ENCODE results near the gene RNF213. TPM values are rescaled to one million over a fixed set of nuclear protein-coding genes. Genes with fewer than 3 reads are reported as not detected.

RNF213 gene
- total RNA-seq, 1 donor from 2014 or later, result 228 TPM

DNA sequence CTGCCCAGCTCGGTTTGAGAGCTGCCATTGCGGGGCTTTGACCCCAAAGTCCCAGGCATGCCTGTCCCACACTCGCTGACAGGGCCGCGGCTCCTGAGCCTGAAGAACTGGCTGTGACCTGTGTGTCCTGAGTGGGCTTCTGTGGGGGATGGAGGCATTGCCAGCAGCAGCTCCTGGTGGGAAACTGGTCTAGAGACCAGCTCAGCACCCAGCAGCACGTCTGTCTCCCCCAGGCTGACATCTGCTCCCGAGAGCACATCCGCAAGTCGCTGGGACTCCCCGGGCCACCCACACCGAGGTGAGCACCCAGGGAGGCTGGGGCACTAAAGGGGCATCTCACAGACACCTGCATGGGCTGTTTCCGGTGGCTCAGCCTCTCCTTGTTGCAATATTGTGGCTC lies 167.7 kb downstream of the RNF213 start:
- Mint-ChIP-seq H3K9me3 (no peaks in the 10 kb centered on the region), H3K27me3 (no peaks in the 10 kb centered on the region), H3K4me1 (peaks cover 29% of the 10 kb centered on the region), H3K36me3 (ENCODE audit: low read depth) (no peaks in the 10 kb centered on the region), H3K27ac (no peak overlapping the region), H3K4me3 (no peak overlapping the region)
- DNase-seq, result no peak
- intact Hi-C loops (cut with micrococcal nuclease), result loop anchor here (5.0 kb wide), 1 partner anchor 309 kb away; no protein-coding TSS in a partner anchor
- POLR2A ChIA-PET, result interaction anchor here (1.0 kb wide), 1 partner anchor 26 kb away, joined by 4 read pairs; no protein-coding TSS in a partner anchor
- TF ChIP-seq, protein P1, sequence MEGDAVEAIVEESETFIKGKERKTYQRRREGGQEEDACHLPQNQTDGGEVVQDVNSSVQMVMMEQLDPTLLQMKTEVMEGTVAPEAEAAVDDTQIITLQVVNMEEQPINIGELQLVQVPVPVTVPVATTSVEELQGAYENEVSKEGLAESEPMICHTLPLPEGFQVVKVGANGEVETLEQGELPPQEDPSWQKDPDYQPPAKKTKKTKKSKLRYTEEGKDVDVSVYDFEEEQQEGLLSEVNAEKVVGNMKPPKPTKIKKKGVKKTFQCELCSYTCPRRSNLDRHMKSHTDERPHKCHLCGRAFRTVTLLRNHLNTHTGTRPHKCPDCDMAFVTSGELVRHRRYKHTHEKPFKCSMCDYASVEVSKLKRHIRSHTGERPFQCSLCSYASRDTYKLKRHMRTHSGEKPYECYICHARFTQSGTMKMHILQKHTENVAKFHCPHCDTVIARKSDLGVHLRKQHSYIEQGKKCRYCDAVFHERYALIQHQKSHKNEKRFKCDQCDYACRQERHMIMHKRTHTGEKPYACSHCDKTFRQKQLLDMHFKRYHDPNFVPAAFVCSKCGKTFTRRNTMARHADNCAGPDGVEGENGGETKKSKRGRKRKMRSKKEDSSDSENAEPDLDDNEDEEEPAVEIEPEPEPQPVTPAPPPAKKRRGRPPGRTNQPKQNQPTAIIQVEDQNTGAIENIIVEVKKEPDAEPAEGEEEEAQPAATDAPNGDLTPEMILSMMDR (IDR thresholded peaks at IDR 0.05), result no peak
- no peak for ATAC-seq (ENCODE audit: low read depth)
- CTCF ChIA-PET, result interaction anchor here (1.8 to 4.3 kb wide), 5 partner anchors 149 to 560 kb away, joined by 5 to 52 read pairs (median 15); no protein-coding TSS in a partner anchor

DNA sequence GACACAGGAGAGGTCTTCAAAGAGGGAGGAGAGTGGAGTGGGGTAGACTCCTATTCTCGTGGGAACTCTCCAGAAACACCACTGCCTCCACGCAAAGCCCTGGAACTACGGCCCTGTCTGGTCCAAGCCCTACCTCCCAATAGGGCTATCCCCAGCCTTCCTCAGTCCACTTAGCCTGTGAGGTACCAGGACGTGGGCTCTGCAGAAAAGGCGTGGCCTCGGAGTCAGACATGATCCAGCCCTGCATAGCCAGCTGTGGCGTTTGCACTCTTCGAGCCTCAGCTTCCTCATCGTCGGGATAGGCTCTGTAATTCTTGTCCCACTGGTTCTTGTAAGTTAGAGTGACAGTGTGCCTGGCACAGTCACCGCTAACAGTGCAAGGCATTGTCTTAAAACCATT lies 168.1 kb downstream of the RNF213 start:
- POLR2A ChIA-PET, result interaction anchor here (1.0 kb wide), 1 partner anchor 26 kb away, joined by 4 read pairs; no protein-coding TSS in a partner anchor
- no peaks in the 10 kb centered on the region for H3K36me3 Mint-ChIP-seq (ENCODE audit: low read depth)
- no peaks in the 10 kb centered on the region for H3K9me3 Mint-ChIP-seq
- peaks cover 28% of the 10 kb centered on the region for H3K4me1 Mint-ChIP-seq
- no peak for ATAC-seq (ENCODE audit: low read depth)
- no peak overlapping the region for H3K27ac Mint-ChIP-seq
- CTCF ChIA-PET, result interaction anchor here (3.6 to 4.3 kb wide), 2 partner anchors 148 to 541 kb away, joined by 28 to 52 read pairs; no protein-coding TSS in a partner anchor
- TF ChIP-seq, protein P1 (IDR thresholded peaks at IDR 0.05), result no peak
- intact Hi-C loops (cut with micrococcal nuclease), result loop anchor here (5.0 kb wide), 1 partner anchor 309 kb away; no protein-coding TSS in a partner anchor
- H3K4me3 Mint-ChIP-seq, result no peak overlapping the region
- no peaks in the 10 kb centered on the region for H3K27me3 Mint-ChIP-seq
- no peak for DNase-seq

DNA sequence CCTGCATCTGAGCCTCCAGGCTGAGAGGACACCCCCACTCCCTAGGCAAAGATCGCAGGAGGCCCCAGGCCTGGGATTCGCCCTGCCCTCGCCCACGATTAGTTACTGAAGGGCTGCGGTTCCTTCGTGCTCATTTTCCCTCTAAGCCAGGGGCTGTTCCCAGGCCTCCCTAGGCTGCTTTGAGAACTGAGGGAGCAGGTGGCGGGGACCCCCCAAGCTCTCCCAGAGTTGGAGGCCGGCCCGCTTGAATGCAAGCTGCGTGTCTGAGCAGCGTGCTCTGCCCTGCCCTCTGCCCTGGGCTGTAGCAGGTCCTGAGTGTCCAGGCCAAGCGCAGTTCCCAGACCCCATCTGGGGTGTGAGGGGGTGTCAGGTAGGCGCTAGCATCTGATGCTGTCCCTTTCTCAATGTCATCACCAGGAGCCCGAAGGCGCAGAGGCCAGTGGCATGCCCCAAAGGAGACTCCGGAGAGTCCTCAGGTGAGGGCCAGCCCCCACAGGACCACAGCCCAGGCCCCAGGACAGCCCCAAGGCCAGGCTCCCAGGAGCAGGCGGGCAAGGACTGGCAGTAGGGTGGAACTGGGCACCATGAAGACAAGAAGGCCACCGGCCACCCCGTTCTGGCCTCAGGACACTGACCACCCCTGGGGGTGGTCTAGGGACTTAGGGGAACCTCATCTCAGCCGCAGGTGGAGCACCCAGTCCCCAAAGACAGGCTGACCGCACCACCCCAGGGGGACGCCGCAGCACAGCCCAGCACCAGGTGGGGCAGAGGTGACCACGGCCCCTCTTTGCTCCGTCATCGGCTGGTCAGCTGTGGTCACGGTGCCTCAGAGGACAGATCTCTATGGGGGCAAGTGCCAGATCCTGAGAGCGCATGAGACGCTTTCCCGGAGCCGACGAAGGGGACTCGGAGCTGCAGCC lies 169.0 kb downstream of the RNF213 start:
- H3K36me3 Mint-ChIP-seq (ENCODE audit: low read depth), result no peaks in the 10 kb centered on the region
- intact Hi-C loops (cut with micrococcal nuclease), result loop anchor here (5.0 kb wide), 1 partner anchor 308 kb away; no protein-coding TSS in a partner anchor
- ATAC-seq (ENCODE audit: low read depth) (no peak), DNase-seq (no peak)
- no peaks in the 10 kb centered on the region for H3K27me3 Mint-ChIP-seq
- H3K9me3 Mint-ChIP-seq, result no peaks in the 10 kb centered on the region
- peaks cover 20% of the 10 kb centered on the region for H3K4me1 Mint-ChIP-seq
- no peak overlapping the region for H3K4me3 Mint-ChIP-seq
- TF ChIP-seq, protein P1 (IDR thresholded peaks at IDR 0.05), result no peak
- H3K27ac Mint-ChIP-seq, result no peak overlapping the region
- CTCF ChIA-PET, result no interaction called here
- POLR2A ChIA-PET, result no interaction called here

DNA sequence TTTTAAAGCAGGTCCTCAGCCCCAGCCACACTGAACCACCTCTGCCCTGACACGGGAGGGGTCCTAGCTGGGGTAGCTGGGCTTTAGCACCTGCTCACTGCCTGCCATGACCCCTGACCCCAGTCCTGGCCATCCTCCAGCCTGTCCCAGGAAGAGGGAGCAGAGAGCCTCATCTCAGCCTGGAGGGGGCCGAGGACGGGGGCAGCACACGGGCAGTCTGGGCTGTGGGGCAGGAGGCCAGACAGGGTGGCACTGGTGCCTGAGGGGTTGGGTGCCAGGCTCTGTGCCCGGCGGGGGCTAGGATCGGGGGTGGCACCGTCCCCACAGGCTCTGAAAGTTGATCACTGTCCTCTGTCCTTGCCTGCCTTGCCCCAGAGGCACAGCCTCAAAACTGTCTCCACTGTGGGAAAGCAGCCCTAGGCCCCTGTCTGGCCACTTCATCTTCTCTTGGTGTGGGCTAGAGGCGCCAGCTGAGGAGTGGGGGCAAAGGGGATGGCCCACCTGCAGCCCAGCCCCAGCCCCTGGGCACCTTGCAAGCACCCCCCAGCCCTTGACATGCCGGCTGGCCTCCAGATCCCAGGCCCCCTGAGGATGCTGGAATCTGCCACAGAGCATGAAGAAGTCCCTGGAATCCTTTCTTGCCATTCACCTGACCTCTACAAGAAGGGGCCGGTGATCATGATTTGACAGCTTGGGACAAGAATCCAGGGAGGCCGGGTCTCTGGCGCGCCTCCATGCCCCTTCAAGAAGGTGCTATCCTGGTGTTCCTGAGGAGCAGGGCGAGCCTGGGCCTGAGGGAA lies 170.0 kb downstream of the RNF213 start:
- TF ChIP-seq, protein P1 (IDR thresholded peaks at IDR 0.05), result no peak
- POLR2A ChIA-PET, result no interaction called here
- H3K4me3 Mint-ChIP-seq, result no peak overlapping the region
- DNase-seq (no peak), ATAC-seq (ENCODE audit: low read depth) (no peak)
- H3K27me3 Mint-ChIP-seq, result no peaks in the 10 kb centered on the region
- H3K36me3 Mint-ChIP-seq (ENCODE audit: low read depth), result no peaks in the 10 kb centered on the region
- no peaks in the 10 kb centered on the region for H3K9me3 Mint-ChIP-seq
- no peak overlapping the region for H3K27ac Mint-ChIP-seq
- intact Hi-C loops (cut with micrococcal nuclease), result no loop called here
- CTCF ChIA-PET, result no interaction called here
- peaks cover 13% of the 10 kb centered on the region for H3K4me1 Mint-ChIP-seq

Data from activated B cell treated with CpG ODN at 0.5 μM for 24 hours (primary cell).